Activated T-cell treated with anti-CD3 and anti-CD28 coated beads, Interleukin-2, amount 50 U/mL, for 4 hours (primary cell): Measurements from ENCODE around the gene ZMIZ1. TPM values are rescaled to one million over a fixed set of nuclear protein-coding genes. Genes with fewer than 3 reads are reported as not detected.

Experiments used
- ATAC-seq, 2 donors: fragments of 200-7000 bp; cut with Tn5 transposase; one replicate each; pipeline ENCODE4 v1.10.0; 2021
- DNase-seq: peaks from one replicate; pipeline ENCODE4 v3.0.0-alpha.2; 2020
- H3K27me3 Mint-ChIP-seq: one replicate; pipeline ENCODE4 v1.8.0; 2021; ENCODE audit warnings: low read depth, mixed read lengths
- H3K36me3 Mint-ChIP-seq: one replicate; pipeline ENCODE4 v1.8.0; 2022; ENCODE audit warnings: mixed read lengths; ENCODE audit not compliant: insufficient read depth
- H3K4me1 Mint-ChIP-seq: one replicate; pipeline ENCODE4 v1.8.0; 2021; ENCODE audit warnings: low read depth, mixed read lengths
- H3K4me3 Mint-ChIP-seq: one replicate; pipeline ENCODE4 v1.8.0; 2021; ENCODE audit warnings: mild to moderate bottlenecking, moderate library complexity, mixed read lengths
- H3K9me3 Mint-ChIP-seq: one replicate; pipeline ENCODE4 v1.8.0; 2021; ENCODE audit warnings: mixed read lengths
- total RNA-seq, 3 donors: library from RNA; stranded (reverse); gene quantifications; one replicate each; pipeline ENCODE4 v1.2.1, GENCODE V29; 2021

The ZMIZ1 gene
- total RNA-seq, 3 donors from 2014 or later, result 17.7 to 21.0 (median 18.0) TPM

DNA sequence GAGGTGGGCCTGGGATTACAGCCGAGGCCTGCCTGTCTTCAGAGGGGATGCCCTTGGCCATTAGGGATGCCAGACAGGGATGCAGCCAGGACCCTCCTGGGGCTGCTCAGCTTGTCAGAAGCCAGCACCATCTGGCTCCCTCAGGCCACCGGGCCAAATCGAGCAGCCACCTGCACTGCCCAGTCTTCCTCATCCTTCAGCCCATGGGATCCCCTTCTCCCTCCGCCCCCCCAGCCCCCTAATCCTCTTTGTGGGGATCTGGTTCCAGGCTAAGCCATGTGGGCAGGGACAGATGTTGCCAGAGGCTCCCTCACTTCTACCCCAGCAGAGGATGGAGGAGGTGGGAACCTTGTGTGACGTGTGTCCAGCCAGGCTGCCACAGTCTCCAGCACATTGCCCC lies 141.1 kb downstream of the ZMIZ1 start:
- Mint-ChIP-seq H3K9me3 (no peaks in the 10 kb centered on the region), H3K4me1 (no peaks in the 10 kb centered on the region), H3K4me3 (no peak overlapping the region), H3K27me3 (no peaks in the 10 kb centered on the region), H3K36me3 (peaks cover 4% of the 10 kb centered on the region)
- ATAC-seq, result no peak
- DNase-seq, result no peak

DNA sequence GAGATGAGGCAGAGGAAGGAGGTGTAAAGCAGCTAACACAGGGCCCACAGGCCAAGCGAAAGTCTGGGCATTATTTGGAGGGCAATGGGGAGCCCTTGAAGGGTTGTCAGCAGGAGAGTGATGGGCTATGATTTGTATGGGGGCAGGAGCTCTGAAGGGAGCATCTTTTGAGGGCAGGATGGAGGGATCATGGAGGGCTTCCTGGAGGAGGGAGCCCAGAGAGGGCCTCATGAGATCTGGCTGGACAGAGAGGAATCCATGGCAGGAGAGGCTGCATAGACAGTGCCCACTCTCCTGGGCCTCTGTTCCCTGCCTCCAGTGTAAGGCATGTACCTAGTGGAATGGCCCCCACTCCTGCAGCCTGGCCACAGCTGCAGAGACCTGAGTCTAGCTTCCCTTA lies 141.9 kb downstream of the ZMIZ1 start:
- Mint-ChIP-seq H3K27me3 (no peaks in the 10 kb centered on the region), H3K36me3 (peaks cover 5% of the 10 kb centered on the region), H3K9me3 (no peaks in the 10 kb centered on the region), H3K4me3 (no peak overlapping the region), H3K4me1 (no peaks in the 10 kb centered on the region)
- ATAC-seq (no peak), DNase-seq (no peak)

- Mint-ChIP-seq H3K4me1 (no peaks in the 10 kb centered on the region), H3K4me3 (no peak overlapping the region), H3K27me3 (no peaks in the 10 kb centered on the region), H3K36me3 (peaks cover 11% of the 10 kb centered on the region), H3K9me3 (no peaks in the 10 kb centered on the region)
- no peak for DNase-seq
- ATAC-seq, result no peak
Observed at GRCh38 chr10:79211616-79212015, 142.8 kb downstream of the ZMIZ1 start.

GRCh38 chr10:79215531-79215930 lies 146.8 kb downstream of the ZMIZ1 start:
- Mint-ChIP-seq H3K4me3 (no peak overlapping the region), H3K36me3 (peaks cover 17% of the 10 kb centered on the region), H3K4me1 (no peaks in the 10 kb centered on the region), H3K9me3 (no peaks in the 10 kb centered on the region), H3K27me3 (no peaks in the 10 kb centered on the region)
- no peak for ATAC-seq
- DNase-seq, result no peak

DNA sequence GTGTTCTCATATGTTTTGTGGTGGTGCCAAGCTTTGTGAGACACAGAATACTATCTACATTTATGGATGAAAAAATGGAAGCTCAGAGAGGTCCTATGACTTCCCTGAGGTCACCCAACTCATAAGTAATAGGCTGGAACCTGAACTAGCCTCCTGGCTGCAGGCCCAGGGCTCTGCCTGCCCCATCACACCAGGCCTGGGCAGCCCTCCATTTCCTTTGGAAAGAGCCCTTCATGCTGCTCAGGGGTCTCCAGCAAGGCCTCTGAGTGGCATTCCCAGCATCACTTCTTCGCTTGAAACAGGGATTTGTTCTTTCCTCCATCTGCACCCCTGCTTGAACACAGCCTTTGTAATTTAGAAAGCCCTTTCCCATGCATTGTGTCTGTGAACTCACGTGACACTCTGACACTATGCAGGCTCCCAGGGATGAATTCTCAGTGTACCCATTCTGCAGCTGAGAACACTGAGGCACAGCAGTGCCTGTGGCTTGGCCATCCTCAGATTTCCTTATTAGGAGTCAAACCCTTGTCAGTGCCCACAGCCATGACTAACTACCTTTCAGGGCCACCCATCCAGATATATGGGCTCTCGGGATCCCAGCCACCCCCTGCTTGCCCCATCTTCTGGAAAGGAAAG lies 150.7 kb downstream of the ZMIZ1 start:
- ATAC-seq (no peak), DNase-seq (no peak)
- Mint-ChIP-seq H3K9me3 (no peaks in the 10 kb centered on the region), H3K27me3 (no peaks in the 10 kb centered on the region), H3K36me3 (peaks cover 24% of the 10 kb centered on the region), H3K4me3 (no peak overlapping the region), H3K4me1 (no peaks in the 10 kb centered on the region)

DNA sequence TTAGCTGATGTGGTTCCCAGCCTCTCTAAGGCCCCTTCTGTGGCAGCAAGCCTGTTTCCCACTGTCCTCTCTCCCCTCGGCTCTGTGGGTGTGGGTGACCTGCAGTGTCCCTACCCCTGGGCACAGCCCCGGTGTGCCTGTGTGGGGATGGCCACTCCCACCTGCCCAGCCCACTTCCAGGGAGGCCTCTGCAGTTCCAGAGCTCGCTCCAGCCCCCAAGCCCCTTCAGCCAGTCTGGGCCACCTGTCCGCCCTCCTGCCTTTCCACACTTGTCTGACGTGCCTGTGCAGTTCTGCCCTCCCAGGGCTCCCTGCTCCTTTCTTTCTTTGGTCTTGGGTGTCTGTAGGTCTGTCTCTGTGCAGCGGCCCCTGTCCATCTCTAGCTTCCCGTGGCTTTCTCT lies 151.5 kb downstream of the ZMIZ1 start:
- H3K9me3 Mint-ChIP-seq, result no peaks in the 10 kb centered on the region
- no peak overlapping the region for H3K4me3 Mint-ChIP-seq
- DNase-seq (no peak), ATAC-seq (no peak)
- no peaks in the 10 kb centered on the region for H3K27me3 Mint-ChIP-seq
- H3K4me1 Mint-ChIP-seq, result no peaks in the 10 kb centered on the region
- H3K36me3 Mint-ChIP-seq, result peaks cover 24% of the 10 kb centered on the region

DNA sequence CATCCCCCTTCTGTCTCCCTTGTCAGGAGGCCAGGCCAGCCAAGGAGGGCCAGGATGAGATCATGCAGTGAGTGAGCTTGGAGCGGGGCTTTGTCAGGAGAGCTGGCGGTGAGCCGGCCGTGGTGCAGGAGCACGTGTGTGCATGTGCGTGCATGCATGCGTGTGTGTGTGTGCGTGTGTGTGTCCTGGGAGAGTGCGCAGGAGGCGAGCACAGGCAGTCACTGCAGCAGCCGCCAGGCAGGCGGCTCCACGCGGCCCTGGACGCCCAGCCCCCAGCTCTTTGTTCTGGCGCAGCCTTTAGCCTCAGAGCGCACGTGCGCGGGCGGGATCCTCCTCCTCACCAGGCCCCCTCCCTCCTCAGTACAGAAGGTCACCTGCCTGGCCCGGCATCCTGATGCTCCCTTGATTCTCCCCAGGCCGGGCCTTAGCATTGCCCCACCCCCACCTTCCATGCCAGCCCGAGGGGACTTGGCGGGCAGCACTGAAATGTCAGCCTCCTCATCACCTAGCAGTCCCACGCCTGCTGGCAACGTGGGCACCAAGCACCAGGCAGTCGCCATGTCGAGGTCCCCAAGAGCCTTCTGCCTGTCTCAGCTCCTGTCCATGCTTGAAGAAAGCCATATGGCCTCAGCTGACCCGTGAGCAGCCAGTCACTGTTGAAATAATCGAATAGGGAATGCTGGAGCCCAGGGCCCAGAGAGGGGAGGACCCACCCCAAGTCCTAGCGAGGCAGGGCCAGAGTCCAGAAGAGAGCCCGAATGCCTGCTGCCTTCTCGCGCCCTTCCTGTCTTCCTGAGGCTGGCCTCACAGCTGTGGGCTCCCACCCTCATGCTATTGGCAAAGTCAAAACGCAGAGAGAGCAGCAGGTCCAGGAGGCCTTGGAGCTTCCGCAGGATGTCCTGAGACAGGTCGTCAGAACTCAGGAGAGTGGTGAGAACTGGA lies 152.6 kb downstream of the ZMIZ1 start:
- Mint-ChIP-seq H3K36me3 (peaks cover 17% of the 10 kb centered on the region), H3K27me3 (no peaks in the 10 kb centered on the region)

GRCh38 chr10:79222186-79222585 lies 153.4 kb downstream of the ZMIZ1 start:
- H3K9me3 Mint-ChIP-seq, result no peaks in the 10 kb centered on the region
- DNase-seq (no peak), ATAC-seq (no peak)
- no peaks in the 10 kb centered on the region for H3K4me1 Mint-ChIP-seq
- H3K36me3 Mint-ChIP-seq, result peaks cover 12% of the 10 kb centered on the region
- H3K27me3 Mint-ChIP-seq, result no peaks in the 10 kb centered on the region
- no peak overlapping the region for H3K4me3 Mint-ChIP-seq

More for the DNA sequence above, 152.6 kb downstream of the ZMIZ1 start:
- Mint-ChIP-seq H3K4me3 (no peak overlapping the region), H3K9me3 (no peaks in the 10 kb centered on the region), H3K4me1 (no peaks in the 10 kb centered on the region)
- ATAC-seq (no peak), DNase-seq (no peak)

GRCh38 chr10:79223091-79224048 lies 154.6 kb downstream of the ZMIZ1 start:
- no peak for DNase-seq
- no peaks in the 10 kb centered on the region for H3K27me3 Mint-ChIP-seq
- no peaks in the 10 kb centered on the region for H3K9me3 Mint-ChIP-seq
- H3K4me1 Mint-ChIP-seq, result no peaks in the 10 kb centered on the region
- H3K4me3 Mint-ChIP-seq, result no peak overlapping the region
- peaks cover 11% of the 10 kb centered on the region for H3K36me3 Mint-ChIP-seq
- no peak for ATAC-seq

DNA sequence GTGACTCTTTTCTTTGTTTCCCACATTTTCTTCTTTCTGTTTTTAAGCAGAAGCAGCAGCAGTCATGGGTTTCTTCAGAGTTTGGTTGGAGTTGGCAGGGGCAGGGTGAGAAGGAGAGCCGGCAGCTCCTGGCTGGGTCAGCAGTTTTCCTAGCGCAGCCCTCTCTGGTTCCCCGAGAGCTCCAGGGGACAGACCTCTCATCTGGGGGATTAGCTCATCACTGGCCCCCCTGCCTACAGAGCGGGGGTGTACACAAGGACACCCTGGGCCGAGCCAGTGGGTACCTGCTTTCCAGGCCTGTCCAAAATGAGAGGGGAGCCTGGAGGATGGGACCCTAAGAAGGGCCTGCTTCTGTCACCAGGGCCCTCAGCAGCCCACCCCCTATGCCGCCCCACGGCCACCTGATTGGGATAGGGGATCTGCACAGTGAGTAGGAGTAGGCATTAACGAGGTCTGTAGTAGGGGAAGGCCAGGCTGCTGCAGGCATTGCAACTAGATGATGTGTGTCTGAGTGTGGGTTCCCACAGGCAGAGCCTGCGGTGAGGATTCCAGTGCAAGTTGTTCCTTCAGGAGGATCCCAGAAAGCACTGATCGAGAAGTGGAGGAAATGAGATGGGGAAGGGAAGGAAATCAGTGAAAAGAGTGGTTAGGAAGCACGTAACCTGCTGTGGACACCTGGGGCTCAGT lies 155.6 kb downstream of the ZMIZ1 start:
- DNase-seq (no peak), ATAC-seq (no peak)
- Mint-ChIP-seq H3K36me3 (peaks cover 10% of the 10 kb centered on the region), H3K27me3 (no peaks in the 10 kb centered on the region), H3K4me1 (no peaks in the 10 kb centered on the region), H3K9me3 (no peaks in the 10 kb centered on the region), H3K4me3 (no peak overlapping the region)

- no peak for ATAC-seq
Observed at GRCh38 chr10:79224992-79225391, 156.2 kb downstream of the ZMIZ1 start.

DNA sequence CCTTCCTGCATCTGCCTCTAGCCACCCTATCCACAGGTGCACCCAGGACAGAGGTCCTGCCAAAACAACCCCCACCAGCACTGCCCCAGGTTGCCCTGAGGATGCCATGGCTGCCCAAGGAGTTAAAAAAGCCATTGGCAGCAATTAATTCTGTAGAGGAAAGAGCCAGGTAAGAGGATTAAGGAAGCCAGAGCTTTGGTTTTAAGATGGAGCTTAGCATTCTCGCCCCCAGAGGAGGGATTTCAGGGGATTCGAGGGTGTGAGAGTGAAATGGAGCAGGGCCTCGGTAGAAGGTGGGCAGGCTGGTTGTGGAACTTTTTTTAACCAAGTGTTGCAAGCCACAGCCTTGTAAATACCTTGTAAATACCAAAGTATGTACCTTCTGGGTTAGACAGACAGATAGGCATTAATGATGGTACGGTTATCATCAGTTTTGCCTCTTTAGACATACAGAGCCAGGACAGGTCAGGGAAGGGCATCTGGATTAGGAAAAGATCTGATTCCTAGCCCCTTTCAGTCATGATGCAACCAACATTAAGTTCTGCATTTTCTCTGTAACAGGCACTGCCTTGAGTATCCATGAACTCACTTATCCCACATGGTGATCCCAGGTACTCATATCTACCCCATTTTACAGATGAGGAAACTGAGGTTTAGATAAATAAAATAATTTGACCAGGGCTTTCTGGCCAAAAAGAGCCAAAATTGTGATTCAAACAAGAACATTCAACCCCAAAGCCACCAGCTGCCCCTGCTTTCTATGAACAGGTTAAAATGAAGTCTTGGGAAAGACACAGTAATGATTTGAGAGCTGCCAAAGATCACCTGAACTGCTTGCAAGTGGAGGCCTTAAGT lies 157.9 kb downstream of the ZMIZ1 start:
- DNase-seq, result no peak
- Mint-ChIP-seq H3K27me3 (no peaks in the 10 kb centered on the region), H3K9me3 (no peaks in the 10 kb centered on the region), H3K4me3 (no peak overlapping the region), H3K36me3 (peaks cover 1% of the 10 kb centered on the region), H3K4me1 (no peaks in the 10 kb centered on the region)
- no peak for ATAC-seq

More at GRCh38 chr10:79224992-79225391, 156.2 kb downstream of the ZMIZ1 start:
- Mint-ChIP-seq H3K9me3 (no peaks in the 10 kb centered on the region), H3K36me3 (peaks cover 7% of the 10 kb centered on the region), H3K4me1 (no peaks in the 10 kb centered on the region), H3K27me3 (no peaks in the 10 kb centered on the region), H3K4me3 (no peak overlapping the region)
- DNase-seq, result no peak

DNA sequence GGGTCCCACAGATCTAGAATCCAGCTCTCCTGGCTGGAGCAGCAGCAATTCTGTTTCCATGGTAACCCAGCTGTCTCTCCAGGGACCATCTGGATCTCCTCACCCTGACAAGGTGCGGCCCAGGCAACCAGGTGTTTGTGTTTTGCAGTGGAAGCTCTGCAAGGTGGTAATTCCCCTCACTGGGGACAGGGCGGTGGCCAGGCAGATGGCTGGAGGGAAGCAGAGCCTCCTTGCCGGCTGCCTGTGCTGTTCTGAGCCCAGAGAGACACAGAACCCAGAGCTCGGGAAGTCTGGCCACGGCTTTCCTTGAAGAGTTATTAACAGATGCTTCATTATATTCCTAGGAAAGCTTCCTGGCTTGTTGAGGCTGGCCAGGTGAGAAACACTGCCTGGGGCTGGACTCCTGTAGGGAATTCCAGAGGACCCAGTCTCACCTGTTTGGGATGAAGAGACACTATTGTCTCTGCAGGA lies 160.3 kb downstream of the ZMIZ1 start:
- H3K36me3 Mint-ChIP-seq, result peaks cover 4% of the 10 kb centered on the region
- H3K4me1 Mint-ChIP-seq, result no peaks in the 10 kb centered on the region
- ATAC-seq, result no peak
- H3K9me3 Mint-ChIP-seq, result no peaks in the 10 kb centered on the region
- DNase-seq, result no peak
- H3K4me3 Mint-ChIP-seq, result no peak overlapping the region
- H3K27me3 Mint-ChIP-seq, result no peaks in the 10 kb centered on the region
